Astrocyte (in vitro differentiated cells and primary cell): ENCODE measurements around the gene DFFB.

Experiments
- CTCF ChIP-seq: IDR thresholded peaks from 2 replicates; pipeline ENCODE4 v1.5.1; 2011; ENCODE audit warnings: low read depth, mild to moderate bottlenecking, inconsistent platforms, low read length, moderate library complexity; ENCODE audit not compliant: insufficient read depth
- EZH2 ChIP-seq: IDR thresholded peaks from 2 replicates; pipeline ENCODE4 v1.6.1; 2012; ENCODE audit warnings: mild to moderate bottlenecking, low read length, inconsistent platforms; ENCODE audit not compliant: insufficient read depth

GRCh38 chr1:3922201-3922725, 65.0 kb downstream of the DFFB start:
- TF ChIP-seq CTCF: no peak
- TF ChIP-seq EZH2: no peak
